Measurements from ENCODE around the gene MRPS22.
"Not testable (repeated sequence)": the region's sequence is repeated elsewhere in the genome, so short reads cannot be mapped to it uniquely, and the experiment has no call there.

The MRPS22 gene

DNA sequence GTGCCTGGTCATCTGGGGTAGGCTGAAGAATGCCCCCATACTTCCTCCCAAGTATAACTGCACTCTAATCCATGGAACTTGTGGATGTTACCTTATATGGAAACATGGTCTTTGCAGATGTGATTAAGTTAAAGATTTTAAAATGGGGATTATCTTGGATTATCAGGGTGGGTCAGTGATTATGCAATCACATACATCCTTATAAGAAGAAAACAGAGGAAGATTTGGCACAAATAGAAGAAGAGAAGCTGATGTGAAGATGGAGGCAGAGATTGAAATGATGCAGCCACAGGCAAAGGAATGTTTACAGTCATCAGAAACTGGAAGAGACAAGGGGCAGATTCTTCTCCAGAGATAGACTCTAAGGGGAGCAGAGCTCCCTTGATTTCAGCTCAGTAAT is 1.8 kb upstream of the MRPS22 start:
- DNase-seq, result no peak

DNA sequence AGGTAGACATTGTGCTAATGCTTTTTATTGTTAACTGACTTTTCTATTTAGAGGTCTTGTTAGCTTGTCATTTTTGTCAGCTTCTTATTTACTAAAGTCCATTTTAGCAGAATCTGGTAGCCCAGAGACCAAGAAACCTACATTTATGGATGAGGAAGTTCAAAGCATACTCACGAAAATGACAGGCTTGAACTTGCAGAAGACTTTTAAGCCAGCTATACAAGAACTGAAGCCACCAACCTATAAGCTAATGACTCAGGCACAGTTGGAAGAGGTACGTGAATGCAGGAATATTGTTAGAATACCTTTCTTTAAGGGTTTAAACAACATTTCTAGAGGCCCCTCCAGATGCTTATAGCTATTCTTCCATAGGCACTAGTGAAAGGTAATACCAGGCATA is 3.0 kb downstream of the MRPS22 start:
- DNase-seq, result no peak

DNA sequence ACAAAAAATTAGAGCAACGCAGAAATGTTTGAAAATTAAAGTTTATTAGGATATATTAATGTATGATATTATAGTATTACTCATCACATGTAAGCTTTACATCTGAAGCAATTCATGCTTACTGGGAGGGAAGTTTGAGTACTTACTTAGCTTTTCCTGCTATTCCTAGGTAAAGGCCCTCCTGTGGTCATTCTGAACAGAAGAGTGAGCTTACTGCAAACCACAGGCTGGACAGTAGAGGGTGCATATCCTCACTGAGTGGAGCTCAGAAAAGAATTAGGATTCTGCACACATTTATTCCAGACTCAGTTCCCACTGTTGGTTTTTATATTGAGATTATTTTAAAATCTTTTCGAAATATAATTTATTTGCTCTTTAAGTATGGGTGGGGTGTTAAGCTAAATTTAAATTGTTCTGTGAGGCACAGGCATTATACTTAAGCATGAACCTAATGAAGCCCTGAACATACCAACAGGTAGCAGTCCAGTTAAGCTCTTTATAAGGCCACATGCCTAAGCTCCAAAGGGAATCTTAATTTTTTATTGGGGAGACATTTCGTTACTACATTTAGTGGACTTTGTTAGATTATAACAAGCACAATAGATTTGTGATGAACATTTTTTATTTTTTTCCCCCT is 10.2 kb downstream of the MRPS22 start:
- DNase-seq, result no peak

DNA sequence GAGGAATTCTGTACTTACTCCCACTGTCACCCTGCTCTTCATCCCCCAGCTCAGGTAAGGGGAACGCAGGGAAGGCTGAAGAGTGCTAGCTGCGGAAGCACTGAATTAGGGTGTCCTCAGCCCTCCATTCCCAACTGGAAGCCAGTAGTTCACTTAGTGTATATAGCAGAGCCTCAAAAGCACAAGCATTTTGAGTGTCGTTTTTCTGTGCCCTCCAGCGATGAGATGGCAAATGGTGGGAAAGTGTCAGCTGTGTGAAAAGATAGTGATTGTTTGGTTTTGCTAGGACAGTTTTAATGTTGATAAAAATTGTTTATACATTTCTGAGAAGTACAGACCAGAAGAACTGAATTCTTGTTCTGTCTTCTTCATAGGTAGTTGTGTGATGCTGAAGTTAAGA is 10.8 kb downstream of the MRPS22 start:
- DNase-seq, result no peak

GRCh38 chr3:139355476-139355875 is 11.7 kb downstream of the MRPS22 start:
- DNase-seq, result no peak

DNA sequence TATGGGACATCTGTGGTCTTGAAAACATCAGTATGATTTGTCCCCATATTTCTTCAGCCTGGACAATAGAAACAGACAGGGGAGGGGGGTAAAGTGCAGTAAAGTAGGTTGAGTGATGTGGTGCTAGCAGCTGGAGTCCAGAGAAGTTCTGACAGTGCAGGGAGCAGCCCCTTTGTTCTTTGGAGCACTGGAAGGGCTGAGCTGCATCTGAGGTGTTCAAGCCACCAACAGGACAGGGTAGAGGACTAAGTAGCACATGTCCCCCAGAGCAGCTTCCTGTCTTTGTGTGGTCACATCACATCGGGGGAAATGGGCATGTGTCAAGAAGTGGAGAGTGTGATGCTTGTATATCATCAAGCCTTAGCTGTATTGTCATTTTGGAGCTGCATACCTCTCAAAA is 12.1 kb downstream of the MRPS22 start:
- DNase-seq, result no peak

DNA sequence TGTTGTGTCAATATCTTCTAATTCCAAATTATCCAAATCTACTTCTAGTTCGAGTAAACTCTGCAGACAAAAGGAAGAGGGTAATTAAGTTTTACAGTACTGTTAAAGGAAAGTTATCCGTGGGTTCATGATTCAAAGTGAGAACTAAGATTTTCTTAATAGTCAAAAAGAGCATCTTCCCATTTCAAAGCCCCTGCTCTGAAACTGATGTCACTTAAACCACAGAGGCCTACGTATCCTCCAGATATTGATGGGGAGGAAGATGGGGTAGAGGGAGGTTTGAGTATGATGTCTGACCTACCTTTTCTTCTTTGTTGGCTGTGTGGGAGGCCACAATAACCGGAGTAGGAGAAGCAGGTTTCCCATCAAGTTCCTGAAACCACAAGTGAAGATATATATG is 14.1 kb downstream of the MRPS22 start:
- DNase-seq, result no peak

- DNase-seq, result peak; percentile 63
Measured at GRCh38 chr3:139358841-139359562, 15.2 kb downstream of the MRPS22 start.

- no peak for DNase-seq
Measured at GRCh38 chr3:139361276-139361675, 17.5 kb downstream of the MRPS22 start.

- DNase-seq, result no peak
Measured at GRCh38 chr3:139364549-139364948, 20.7 kb downstream of the MRPS22 start.

DNA sequence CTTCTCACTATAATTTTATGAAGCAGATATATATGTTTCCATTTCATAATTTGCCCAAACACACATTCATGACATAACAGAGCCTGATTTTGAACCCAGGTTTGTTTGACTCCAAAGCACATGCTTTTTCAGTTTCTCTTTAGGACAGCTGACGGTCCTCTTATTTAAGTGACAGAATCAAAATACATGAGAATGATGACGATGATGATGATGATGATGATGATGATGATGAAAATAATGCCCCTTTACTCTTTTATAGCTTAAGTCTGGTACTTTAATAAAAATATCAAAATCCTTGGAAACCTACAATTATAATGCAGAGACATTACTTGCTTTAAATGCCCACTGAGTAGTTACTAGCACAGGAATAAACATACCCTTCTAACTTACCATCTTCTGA is 30.3 kb downstream of the MRPS22 start:
- no peak for DNase-seq

GRCh38 chr3:139377378-139377777 is 33.6 kb downstream of the MRPS22 start:
- DNase-seq, result no peak

- peak; percentile 39 for DNase-seq
Measured at GRCh38 chr3:139378587-139379241, 34.9 kb downstream of the MRPS22 start.

GRCh38 chr3:139380575-139380974 is 36.8 kb downstream of the MRPS22 start:
- no peak for DNase-seq

- DNase-seq, result not testable (repeated sequence)
Measured at GRCh38 chr3:139382291-139382690, 38.5 kb downstream of the MRPS22 start.

- no peak for DNase-seq
Measured at GRCh38 chr3:139388077-139388476, 44.3 kb downstream of the MRPS22 start.

- DNase-seq, result no peak
Measured at GRCh38 chr3:139388821-139389551, 45.2 kb downstream of the MRPS22 start.

GRCh38 chr3:139389552-139390368 is 45.9 kb downstream of the MRPS22 start, which contains the start of gene COPB2:
Gene COPB2 (minus strand): TSS chr3:139389647. CDS start chr3:139389550, 97 bp downstream.
- peak; percentile 98 for DNase-seq

DNA sequence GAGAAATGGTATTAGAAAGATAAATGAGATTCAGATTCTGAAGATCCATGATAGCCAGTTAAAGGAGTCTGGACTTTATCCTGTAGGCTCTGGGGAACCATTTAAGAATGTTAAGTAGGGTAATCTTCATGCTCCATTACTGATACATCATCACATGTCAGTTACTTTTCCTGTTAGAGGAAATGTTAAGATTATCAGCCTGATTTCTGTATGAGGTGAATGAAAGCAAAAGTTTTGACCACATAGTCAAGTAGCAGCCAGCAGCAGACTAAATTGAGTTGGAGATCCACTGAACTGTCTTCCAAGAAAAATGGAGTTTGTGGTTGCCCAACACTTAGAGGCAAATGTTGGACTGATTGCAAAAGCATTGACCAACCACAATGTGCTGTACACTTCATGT is 50.3 kb downstream of the MRPS22 start:
- DNase-seq, result no peak

- no peak for DNase-seq
Measured at GRCh38 chr3:139396707-139397106, 52.9 kb downstream of the MRPS22 start.

DNA sequence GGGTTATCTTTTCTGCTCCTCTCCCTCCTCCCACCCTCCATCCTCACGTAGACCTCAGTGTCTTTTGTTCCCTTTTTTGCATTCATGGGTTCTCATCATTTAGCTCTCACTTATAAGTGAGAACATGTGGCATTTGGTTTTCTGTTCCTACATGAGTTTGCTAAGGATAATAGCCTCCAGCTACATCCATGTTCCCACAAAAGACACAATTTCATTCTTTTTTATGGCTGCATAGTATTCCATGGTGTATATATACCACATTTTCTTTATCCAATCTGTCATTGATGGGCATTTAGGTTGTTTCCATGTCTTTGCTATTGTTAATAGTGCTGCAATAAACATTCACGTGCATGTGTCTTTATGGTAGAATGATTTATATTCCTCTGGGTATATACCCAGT is 57.3 kb downstream of the MRPS22 start:
- DNase-seq, result not testable (repeated sequence)
